GM12864 (cell line): ENCODE measurements around the gene EIF3A.

Experiments
- DNase-seq: peaks from one replicate; pipeline ENCODE4 v3.0.0-alpha.2; 2011; ENCODE audit warnings: low read depth
- H3K4me3 ChIP-seq: 2 replicates; pipeline ENCODE4 v1.5.1; 2011; ENCODE audit warnings: mild to moderate bottlenecking, low read depth, low read length, control low read depth
- TF ChIP-seq, protein P1 (sequence below): IDR thresholded peaks from 2 replicates; pipeline ENCODE4 v1.5.1; 2011; ENCODE audit warnings: low read depth, mild to moderate bottlenecking, moderate library complexity, low read length, control low read depth, inconsistent platforms; ENCODE audit errors: missing control alignments

EIF3A gene

DNA sequence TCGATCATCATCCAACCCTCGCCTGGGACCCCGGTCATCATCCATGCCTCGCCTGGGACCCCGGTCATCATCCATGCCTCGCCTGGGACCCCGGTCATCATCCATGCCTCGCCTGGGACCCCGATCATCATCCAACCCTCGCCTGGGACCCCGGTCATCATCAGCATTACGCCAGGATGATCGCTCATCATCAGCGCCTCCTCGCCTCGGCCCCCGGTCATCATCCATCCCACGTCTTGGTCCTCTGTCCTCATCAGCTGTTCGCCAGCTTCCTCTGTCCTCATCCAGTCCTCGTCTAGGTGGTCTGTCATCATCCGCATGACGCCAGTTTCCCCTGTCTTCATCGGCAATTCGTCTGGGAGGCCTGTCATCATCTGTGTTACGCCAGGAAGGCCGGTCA, 38.4 kb downstream of the EIF3A start:
- TF ChIP-seq, protein P1, sequence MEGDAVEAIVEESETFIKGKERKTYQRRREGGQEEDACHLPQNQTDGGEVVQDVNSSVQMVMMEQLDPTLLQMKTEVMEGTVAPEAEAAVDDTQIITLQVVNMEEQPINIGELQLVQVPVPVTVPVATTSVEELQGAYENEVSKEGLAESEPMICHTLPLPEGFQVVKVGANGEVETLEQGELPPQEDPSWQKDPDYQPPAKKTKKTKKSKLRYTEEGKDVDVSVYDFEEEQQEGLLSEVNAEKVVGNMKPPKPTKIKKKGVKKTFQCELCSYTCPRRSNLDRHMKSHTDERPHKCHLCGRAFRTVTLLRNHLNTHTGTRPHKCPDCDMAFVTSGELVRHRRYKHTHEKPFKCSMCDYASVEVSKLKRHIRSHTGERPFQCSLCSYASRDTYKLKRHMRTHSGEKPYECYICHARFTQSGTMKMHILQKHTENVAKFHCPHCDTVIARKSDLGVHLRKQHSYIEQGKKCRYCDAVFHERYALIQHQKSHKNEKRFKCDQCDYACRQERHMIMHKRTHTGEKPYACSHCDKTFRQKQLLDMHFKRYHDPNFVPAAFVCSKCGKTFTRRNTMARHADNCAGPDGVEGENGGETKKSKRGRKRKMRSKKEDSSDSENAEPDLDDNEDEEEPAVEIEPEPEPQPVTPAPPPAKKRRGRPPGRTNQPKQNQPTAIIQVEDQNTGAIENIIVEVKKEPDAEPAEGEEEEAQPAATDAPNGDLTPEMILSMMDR, result no peak
- no peak for DNase-seq
- no peak overlapping the region for H3K4me3 ChIP-seq

DNA sequence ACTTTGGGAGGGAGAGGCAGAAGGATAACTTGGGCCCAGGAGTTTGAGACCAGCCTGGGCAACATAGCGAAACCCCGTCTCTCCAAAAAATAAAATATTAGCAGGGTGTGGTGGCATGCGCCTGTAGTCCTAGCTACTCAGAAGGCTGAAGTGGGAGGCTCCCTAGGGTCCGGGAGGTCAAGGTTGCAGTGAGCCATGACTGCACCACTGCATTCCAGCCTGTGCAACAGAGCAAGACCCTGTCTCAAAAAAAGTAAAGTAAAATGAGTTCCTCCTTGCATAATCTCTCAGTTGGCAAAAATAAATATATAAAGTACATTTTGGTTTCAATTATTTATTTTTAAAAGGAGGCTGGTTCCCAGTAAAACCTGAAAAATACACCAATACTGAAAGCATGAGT, 39.3 kb downstream of the EIF3A start:
- DNase-seq, result no peak

DNA sequence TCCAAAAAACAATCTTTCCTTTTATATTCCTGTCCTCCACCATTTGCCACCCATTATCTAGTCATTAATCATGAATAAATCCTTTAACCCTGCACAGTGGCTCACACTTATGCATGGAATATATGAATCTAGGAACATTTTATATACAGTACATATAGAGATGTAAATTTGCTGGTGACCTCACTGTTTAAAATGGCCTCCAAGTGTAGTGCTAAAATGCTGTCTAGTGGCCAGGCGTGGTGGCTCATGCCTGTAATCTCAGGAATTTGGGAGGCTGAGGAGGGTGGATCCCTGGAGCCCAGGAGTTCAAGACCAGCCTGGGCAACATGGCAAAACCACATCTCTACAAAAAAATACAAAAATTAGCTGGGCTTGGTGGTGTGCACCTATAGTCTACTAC, 41.5 kb downstream of the EIF3A start:
- no peak overlapping the region for H3K4me3 ChIP-seq
- TF ChIP-seq, protein P1, result no peak
- DNase-seq, result no peak

More for the DNA sequence above, 39.3 kb downstream of the EIF3A start:
- TF ChIP-seq, protein P1, result no peak
- no peak overlapping the region for H3K4me3 ChIP-seq

DNA sequence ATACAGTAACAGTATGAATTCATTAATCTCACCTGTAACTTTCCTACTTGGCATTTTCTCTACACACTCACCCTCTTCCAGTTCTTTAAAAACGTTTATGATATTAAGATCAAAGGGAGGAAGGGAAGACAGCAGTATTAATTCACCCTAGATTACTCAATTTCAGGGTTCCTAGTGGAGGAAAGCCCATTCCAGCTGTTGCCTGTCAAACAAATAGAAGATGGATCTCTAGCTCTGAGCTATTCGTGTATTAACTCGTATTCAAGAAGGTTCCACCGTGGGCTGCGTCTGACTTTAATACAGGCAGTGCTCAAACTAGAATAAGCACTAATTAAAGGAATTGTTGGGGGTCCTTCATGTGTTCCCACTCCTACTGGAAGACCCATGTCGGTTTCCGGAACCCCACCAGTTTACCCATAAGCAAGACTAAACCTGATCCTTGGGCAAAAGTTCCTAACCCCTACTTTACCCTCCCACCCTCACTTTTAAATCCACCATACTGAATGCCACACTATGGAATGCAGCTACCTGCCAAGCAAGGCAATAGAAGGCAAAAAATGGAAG, 49.0 kb downstream of the EIF3A start:
- H3K4me3 ChIP-seq, result no peak overlapping the region
- TF ChIP-seq, protein P1, result no peak
- no peak for DNase-seq

DNA sequence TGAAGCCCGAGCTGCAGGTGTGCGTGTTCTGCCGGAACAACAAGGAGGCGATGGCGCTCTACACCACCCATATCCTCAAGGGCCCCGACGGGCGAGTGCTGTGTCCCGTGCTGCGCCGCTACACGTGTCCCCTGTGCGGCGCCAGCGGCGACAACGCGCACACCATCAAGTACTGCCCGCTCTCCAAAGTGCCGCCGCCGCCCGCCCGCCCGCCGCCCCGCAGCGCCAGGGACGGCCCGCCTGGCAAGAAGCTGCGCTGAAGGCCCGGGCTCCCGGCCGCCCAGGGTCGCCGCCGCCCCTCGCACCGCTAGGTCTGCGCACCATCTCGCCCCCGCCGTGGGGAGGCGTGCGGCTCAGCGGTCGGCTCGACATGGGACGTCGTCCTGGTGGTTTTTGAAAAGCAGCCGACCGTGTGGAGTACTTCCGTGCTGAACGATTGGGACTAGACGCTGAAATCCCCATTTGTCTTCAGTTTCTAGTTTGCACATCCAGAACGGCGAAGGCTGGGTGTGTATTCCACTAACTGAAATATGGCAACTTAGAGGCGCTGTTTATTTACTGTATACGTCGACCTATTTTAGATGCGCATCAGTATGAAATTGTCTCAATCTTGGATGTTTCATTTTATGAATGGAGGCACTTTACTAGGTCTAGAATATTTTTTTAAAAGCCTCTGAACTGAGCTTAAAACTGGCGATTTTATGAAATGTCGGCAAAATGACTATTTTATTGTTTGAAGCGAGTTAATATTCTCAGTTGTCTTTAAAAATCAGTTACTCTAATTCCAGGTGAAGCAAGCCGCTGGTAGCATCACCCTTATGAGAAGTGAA, 50.0 kb downstream of the EIF3A start:
- H3K4me3 ChIP-seq, result peak overlapping the region; percentile 31
- TF ChIP-seq, protein P1, result peak; percentile 16
- peak; percentile 68 for DNase-seq

DNA sequence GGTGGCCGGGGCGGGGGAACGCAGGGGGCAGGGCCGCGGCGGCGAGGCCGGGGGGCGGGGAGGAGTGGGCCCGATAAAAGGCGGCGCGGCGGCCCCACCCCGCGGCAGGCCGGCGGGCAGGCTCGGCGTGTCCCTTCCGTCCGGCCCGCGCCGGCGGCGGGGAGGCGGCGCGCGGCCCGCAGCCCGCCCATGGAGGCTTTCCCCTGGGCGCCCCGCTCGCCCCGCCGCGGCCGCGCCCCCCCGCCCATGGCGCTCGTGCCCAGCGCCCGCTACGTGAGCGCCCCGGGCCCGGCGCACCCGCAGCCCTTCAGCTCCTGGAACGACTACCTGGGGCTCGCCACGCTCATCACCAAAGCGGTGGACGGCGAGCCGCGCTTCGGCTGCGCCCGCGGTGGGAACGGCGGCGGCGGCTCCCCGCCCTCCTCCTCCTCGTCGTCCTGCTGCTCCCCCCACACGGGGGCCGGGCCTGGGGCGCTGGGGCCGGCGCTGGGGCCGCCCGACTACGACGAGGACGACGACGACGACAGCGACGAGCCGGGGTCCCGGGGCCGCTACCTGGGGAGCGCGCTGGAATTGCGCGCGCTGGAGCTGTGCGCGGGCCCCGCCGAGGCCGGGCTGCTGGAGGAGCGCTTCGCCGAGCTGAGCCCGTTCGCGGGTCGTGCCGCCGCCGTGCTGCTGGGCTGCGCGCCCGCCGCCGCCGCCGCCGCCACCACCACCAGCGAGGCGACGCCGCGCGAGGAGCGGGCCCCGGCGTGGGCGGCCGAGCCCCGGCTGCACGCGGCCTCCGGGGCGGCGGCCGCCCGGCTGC, 50.8 kb downstream of the EIF3A start, which contains the start of gene NANOS1:
Gene NANOS1 (plus strand): TSS at position 102 of the 808 bp plus-strand sequence. CDS start 88 bp downstream, at position 190.
- DNase-seq, result no peak
- TF ChIP-seq, protein P1, result no peak
- peak within 1 kb of the TSS; percentile 31 for H3K4me3 ChIP-seq
